Naive B cell (primary cell): ENCODE data around the gene AP4E1. TPM values are rescaled to one million over a fixed set of nuclear protein-coding genes. Genes with fewer than 3 reads are reported as not detected.
"Not testable (repeated sequence)": the region's sequence is repeated elsewhere in the genome, so short reads cannot be mapped to it uniquely, and the experiment has no call there.

Source experiments
- ATAC-seq, 2 donors: fragments of 150-1000 bp; cut with Tn5 transposase; 2 replicates each; pipeline ENCODE4 v1.10.0; 2021; ENCODE audit warnings: low read depth in 2 of 2, mild to moderate bottlenecking in 2 of 2, moderate library complexity in 2 of 2
- DNase-seq: peaks from one replicate; pipeline ENCODE4 v3.0.0; 2022
- H3K27ac Mint-ChIP-seq, 6 donors: one replicate each; pipeline ENCODE4 v1.8.0; 2020 to 2022; ENCODE audit warnings: mild to moderate bottlenecking in 6 of 6, mixed read lengths in 6 of 6, moderate library complexity in 5 of 6, inconsistent platforms in 2 of 6
- H3K27me3 Mint-ChIP-seq, 3 donors: one replicate each; pipeline ENCODE4 v1.8.0; 2021 to 2022; ENCODE audit warnings: mixed read lengths in 3 of 3, mild to moderate bottlenecking in 1 of 3
- H3K36me3 Mint-ChIP-seq, 2 donors: one replicate each; pipeline ENCODE4 v1.8.0; 2020 to 2022; ENCODE audit warnings: mixed read lengths in 2 of 2, inconsistent platforms in 1 of 2, mild to moderate bottlenecking in 1 of 2
- H3K4me1 Mint-ChIP-seq, 3 donors: one replicate each; pipeline ENCODE4 v1.8.0; 2020 to 2022; ENCODE audit warnings: mixed read lengths in 3 of 3, inconsistent platforms in 1 of 3, mild to moderate bottlenecking in 1 of 3, moderate library complexity in 1 of 3
- H3K4me3 Mint-ChIP-seq, 8 donors: one replicate each; pipeline ENCODE4 v1.8.0; 2020 to 2022; ENCODE audit warnings: mild to moderate bottlenecking in 8 of 8, mixed read lengths in 8 of 8, moderate library complexity in 8 of 8, inconsistent platforms in 2 of 8
- H3K9me3 Mint-ChIP-seq, 7 donors: one replicate each; pipeline ENCODE4 v1.8.0; 2020 to 2022; ENCODE audit warnings: mixed read lengths in 7 of 7, mild to moderate bottlenecking in 5 of 7, inconsistent platforms in 2 of 7, moderate library complexity in 1 of 7
- polyA plus RNA-seq, 6 donors: library from polyadenylated mRNA; unstranded; fragments of 300-500 nt; fragmentation: Illumina TruSeq; gene quantifications; one replicate each; pipeline ENCODE4 v1.2.3, GENCODE V29; 2021; ENCODE audit warnings: low read depth in 6 of 6

AP4E1 gene
- polyA plus RNA-seq, 6 donors from 2014 or later: 2.6 to 10.8 (median 4.6) TPM

DNA sequence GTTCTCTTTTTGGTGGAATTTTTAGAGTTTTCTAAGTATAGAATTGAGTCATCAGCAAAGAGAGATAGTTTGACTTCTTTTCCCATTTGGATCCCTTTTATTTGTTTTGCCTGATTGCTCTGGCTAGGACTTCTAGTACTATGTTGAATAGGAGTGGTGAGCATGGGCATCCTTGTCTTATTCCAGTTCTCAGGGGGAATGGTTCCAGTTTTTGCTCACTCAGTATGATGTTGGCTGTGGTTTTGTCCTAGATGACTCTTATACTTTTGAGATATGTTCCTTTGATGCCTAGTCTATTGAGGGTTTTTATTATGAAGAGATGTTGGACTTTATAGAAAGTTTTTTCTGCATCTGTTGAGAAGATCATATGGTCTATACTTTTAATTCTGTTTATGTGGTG lies 113.7 kb downstream of the AP4E1 start:
- H3K36me3 Mint-ChIP-seq: peaks cover 4 to 13% of the 10 kb centered on the region in 2 donors
- ATAC-seq (no peak), DNase-seq (no peak)
- H3K4me3 Mint-ChIP-seq: no peak overlapping the region
- H3K4me1 Mint-ChIP-seq: no peaks in the 10 kb centered on the region
- H3K27me3 Mint-ChIP-seq: no peaks in the 10 kb centered on the region
- H3K27ac Mint-ChIP-seq: no peak overlapping the region
- H3K9me3 Mint-ChIP-seq: peaks cover 0 to 12% (median 4%) of the 10 kb centered on the region in 7 donors

DNA sequence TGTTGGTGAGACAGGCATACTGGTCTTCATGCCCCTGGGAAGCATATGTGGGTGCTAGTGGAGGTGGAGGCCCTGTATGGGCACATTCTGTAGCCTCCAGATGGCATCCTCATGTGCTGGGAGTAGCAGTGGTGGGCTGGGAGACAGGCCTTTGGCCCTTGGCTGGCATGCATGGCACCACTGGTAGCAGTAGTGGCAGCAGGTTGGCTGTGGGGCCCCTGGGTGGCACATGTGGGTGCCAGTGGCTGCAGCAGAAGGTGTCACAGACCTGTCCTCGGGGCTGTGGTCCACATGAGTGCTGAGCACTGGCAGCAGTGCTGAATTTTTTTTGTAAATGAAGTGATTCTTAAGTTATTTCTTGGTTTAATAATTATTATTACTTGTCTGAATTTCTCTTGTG lies 115.0 kb downstream of the AP4E1 start:
- peaks cover 0 to 12% (median 4%) of the 10 kb centered on the region in 7 donors for H3K9me3 Mint-ChIP-seq
- no peak overlapping the region for H3K27ac Mint-ChIP-seq
- H3K36me3 Mint-ChIP-seq: peaks cover 4 to 13% of the 10 kb centered on the region in 2 donors

DNA sequence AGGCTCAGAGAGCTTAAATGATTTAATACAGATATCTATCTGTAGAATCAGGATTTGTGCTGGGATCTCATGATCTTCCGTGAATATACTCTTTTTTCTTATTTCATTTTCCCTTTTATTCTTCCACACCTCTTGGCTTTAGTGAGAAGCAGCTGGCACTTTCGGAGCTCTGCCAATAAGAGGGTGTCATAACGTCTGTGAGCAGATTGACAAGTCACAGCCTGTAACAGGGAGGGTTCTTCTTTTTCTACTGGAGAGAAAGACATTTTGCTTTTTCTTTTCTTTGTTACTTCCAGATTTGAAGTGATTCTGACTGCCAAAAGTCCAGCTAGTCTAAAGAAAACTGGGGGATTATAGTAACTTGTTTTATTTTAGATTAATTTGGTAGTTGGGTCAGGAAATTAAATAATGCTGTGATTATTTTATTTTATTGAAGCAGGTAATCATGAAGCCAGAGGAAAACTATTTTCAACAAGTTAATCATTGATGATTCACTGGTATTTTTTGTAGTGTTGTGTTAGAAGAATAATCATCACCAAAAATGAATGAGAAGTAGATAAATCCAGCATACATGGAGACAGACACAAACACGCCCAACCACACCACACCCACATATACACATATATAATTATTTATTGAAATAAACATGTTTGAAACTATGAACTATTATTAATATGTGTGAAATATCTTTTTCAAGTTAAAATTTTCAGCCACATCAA lies 116.4 kb downstream of the AP4E1 start:
- ATAC-seq (no peak), DNase-seq (no peak)
- Mint-ChIP-seq H3K27me3 (no peaks in the 10 kb centered on the region), H3K36me3 (peaks cover 4 to 8% of the 10 kb centered on the region in 2 donors), H3K4me3 (no peak overlapping the region), H3K4me1 (no peaks in the 10 kb centered on the region), H3K27ac (no peak overlapping the region), H3K9me3 (peaks cover 0 to 4% (median 2%) of the 10 kb centered on the region in 7 donors)

More for the DNA sequence above, 115.0 kb downstream of the AP4E1 start:
- no peak for DNase-seq
- H3K4me3 Mint-ChIP-seq: no peak overlapping the region
- H3K4me1 Mint-ChIP-seq: no peaks in the 10 kb centered on the region
- no peaks in the 10 kb centered on the region for H3K27me3 Mint-ChIP-seq
- ATAC-seq: no peak

DNA sequence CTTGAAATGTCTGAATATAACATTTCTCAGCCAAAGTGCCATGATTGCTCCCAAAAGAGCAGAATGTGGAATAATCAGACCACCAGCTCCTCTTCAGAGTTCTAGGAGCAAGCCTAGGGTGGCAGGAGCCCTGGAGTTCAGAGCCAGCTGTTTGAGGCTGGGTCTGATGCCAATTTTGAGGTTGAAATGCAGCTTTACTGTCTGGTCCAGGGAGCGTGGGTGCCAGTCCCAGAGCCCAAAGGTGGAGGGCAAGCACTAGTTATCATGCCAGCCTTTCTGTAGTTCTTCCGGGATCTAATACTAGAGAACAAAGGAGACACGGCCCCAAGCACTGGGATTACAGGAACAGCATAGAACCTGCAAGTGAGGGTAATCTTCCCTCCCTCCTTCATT lies 117.0 kb downstream of the AP4E1 start:
- Mint-ChIP-seq H3K27me3 (no peaks in the 10 kb centered on the region), H3K9me3 (peaks cover 0 to 3% (median 0%) of the 10 kb centered on the region in 7 donors), H3K4me3 (no peak overlapping the region), H3K4me1 (no peaks in the 10 kb centered on the region), H3K27ac (no peak overlapping the region), H3K36me3 (peaks cover 4 to 5% of the 10 kb centered on the region in 2 donors)
- no peak for ATAC-seq
- DNase-seq: no peak

DNA sequence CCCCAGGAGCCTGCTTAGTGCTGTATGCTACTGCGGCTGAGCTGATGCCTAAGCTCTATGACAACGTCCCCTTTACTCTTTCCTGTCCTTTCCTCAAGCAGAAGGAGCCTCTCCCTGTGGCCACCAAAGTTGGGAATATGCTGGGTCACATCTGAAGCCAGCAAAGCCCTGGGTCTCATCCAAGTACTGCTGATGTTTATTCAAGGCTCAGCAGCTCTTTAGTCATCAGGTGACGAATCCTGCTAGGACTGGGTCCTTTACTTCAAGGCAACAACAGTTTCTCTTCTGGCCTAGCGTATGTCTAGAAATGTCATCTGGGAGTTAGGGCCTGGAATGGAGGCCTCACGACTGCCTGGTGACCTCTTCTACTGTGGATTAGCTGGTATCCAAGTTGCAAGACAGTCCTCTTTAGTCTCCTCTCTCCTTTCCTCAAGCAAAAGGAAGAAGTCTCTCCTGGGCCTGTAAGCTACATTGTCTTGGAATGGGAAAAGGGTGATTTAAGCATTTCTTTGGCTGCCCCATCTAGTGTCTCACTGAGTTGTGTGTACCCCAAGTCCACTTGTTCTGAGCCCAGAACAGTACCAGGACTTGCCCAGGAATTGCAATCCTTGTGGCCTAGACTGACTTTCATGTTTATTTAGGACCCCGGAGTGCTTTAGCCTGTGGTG lies 122.3 kb downstream of the AP4E1 start:
- Mint-ChIP-seq H3K27me3 (no peaks in the 10 kb centered on the region), H3K36me3 (no peaks in the 10 kb centered on the region), H3K4me1 (no peaks in the 10 kb centered on the region), H3K27ac (peak overlapping the region in 1 of 6 donors; percentile 11), H3K9me3 (peaks cover 0 to 1% (median 0%) of the 10 kb centered on the region in 7 donors), H3K4me3 (no peak overlapping the region)
- DNase-seq (no peak), ATAC-seq (no peak)

DNA sequence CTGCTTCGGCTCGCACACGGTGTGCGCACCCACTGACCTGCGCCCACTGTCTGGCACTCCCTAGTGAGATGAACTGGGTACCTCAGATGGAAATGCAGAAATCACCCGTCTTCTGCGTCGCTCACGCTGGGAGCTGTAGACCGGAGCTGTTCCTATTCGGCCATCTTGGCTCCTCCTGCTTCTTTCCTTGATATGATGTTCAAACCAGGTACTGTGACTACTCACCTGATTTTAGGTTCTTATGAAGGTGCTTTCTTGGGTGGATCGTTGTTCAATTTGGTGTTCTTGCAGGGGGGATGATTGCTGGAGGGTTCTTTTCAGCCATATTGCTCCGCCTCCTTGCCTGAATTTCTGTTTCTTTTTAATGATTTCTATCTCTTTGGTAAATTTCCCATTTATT lies 129.0 kb downstream of the AP4E1 start:
- not testable (repeated sequence) for H3K9me3 Mint-ChIP-seq, H3K4me1 Mint-ChIP-seq, H3K36me3 Mint-ChIP-seq, DNase-seq, H3K4me3 Mint-ChIP-seq, H3K27me3 Mint-ChIP-seq, ATAC-seq, H3K27ac Mint-ChIP-seq

DNA sequence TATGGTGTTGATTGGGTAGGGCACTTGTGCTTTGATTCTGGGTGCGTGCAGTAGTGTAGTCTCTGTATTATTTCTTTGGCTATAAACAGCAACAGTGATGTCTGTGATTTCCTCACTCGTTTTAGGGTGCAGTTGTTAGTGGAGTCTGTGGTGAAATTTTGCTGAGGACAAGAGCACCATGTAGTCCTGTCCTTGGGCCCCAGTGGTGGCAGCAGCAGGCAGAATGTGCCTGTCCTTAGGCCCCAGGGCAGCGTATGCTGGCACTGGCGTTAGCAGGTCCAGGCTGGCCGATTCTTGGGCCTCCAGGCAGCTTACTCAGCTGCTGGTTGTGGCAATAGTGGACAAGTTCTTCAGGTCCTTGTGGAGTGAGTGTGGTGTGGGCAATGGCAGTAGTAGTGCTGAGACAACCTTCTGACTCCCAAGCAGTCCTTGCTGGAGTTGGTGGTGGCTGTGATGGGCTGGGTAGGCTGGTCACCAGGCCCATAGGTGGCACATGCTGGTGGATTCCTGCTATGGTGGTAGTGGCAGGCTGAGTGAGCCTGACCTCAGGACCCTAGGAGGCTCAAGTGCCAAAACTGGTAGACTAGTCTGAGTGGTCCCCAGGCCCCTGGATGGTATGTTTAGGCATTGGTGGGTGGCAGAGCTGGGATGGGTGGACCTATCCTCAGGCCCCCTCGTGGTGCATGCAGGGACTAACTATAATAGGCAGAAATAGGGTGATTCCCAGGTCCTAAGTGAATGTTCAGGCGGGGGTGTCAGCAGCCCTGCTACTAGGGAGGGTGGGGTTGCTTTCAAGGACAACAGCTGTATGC lies 129.9 kb downstream of the AP4E1 start:
- ATAC-seq (no peak), DNase-seq (no peak)
- Mint-ChIP-seq H3K36me3 (peaks cover 0 to 8% of the 10 kb centered on the region in 2 donors), H3K27me3 (peaks cover 0 to 6% (median 0%) of the 10 kb centered on the region in 3 donors), H3K4me3 (no peak overlapping the region), H3K4me1 (no peaks in the 10 kb centered on the region), H3K9me3 (peaks cover 0 to 5% (median 0%) of the 10 kb centered on the region in 7 donors), H3K27ac (no peak overlapping the region)

DNA sequence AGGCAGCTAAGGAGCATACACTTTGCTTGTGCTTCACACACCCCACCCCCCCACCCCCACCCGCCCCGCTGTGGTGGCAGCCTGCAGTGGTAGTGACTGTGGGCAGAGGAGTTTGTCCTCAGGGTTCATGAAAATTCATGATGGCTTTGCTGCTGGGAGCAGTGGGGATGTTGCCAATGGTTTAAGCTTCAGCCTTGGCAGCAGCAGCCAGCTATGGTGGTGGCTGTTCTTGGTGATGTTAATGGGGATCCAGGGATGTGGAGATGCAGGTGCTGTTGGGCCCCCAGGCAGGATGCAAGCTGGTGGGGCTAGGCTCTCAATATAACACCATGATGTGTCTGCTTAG lies 130.5 kb downstream of the AP4E1 start:
- Mint-ChIP-seq H3K36me3 (peaks cover 0 to 8% of the 10 kb centered on the region in 2 donors), H3K27me3 (peaks cover 0 to 6% (median 0%) of the 10 kb centered on the region in 3 donors), H3K4me1 (no peaks in the 10 kb centered on the region), H3K9me3 (peaks cover 0 to 5% (median 0%) of the 10 kb centered on the region in 7 donors), H3K27ac (no peak overlapping the region), H3K4me3 (no peak overlapping the region)
- no peak for DNase-seq
- ATAC-seq: no peak

DNA sequence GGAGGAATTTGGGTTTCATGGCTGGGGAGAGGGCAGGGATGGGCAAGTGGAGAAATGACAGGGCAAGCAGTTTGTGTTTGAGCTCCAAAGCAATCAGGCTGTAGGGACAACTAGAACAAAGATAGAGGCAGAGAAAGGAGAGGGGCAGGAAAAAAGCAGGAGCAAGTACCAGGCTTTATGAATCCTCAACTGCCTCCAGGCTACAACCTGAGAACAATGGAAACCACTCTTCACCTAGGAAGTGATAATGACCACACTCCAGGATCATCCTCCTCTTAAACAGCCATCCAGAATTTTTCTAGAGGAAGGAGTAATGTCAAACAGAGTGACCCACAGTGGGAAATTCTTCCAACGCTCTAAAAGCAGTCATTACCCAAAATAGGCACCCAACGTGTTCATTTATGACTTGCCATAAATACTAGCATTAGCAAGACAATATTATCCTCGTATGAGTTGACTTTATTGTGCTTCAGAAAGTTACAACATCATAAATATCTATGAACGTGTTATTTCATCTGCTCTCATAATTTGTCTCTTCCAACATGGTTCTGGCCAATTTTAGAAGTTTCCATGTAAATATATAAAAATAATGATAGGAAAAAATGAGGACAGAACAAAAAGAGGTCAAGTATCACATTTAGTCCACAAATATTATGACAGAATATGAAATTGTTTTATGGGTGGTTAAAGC lies 135.7 kb downstream of the AP4E1 start:
- DNase-seq (no peak), ATAC-seq (no peak)
- Mint-ChIP-seq H3K27ac (no peak overlapping the region), H3K9me3 (peaks cover 0 to 2% (median 0%) of the 10 kb centered on the region in 7 donors), H3K27me3 (no peaks in the 10 kb centered on the region), H3K4me1 (peaks cover 0 to 4% (median 2%) of the 10 kb centered on the region in 3 donors), H3K4me3 (no peak overlapping the region), H3K36me3 (no peaks in the 10 kb centered on the region)

DNA sequence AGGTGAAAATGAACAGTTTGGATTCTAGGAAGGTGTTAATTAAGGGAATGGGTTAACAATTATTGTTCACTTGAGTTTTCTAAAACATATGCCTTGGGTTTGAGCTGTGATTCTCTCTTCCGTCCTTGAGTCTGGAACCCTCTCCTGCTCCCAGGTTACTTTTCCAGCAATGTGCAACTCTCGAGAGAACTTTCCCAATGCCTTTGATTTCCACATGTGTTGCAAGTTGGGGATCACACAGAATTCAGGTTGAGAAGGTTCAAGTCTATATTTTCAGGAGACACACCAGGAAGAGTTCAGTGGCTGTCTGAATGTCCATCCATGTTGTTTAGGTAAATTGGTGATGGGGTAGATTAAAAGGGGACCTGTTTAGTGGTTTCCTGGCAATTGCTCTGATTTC lies 137.5 kb downstream of the AP4E1 start:
- H3K36me3 Mint-ChIP-seq: no peaks in the 10 kb centered on the region
- peaks cover 0 to 5% (median 2%) of the 10 kb centered on the region in 3 donors for H3K4me1 Mint-ChIP-seq
- peaks cover 0 to 2% (median 0%) of the 10 kb centered on the region in 7 donors for H3K9me3 Mint-ChIP-seq
- no peak overlapping the region for H3K4me3 Mint-ChIP-seq
- no peak overlapping the region for H3K27ac Mint-ChIP-seq
- H3K27me3 Mint-ChIP-seq: no peaks in the 10 kb centered on the region
- DNase-seq (no peak), ATAC-seq (no peak)

DNA sequence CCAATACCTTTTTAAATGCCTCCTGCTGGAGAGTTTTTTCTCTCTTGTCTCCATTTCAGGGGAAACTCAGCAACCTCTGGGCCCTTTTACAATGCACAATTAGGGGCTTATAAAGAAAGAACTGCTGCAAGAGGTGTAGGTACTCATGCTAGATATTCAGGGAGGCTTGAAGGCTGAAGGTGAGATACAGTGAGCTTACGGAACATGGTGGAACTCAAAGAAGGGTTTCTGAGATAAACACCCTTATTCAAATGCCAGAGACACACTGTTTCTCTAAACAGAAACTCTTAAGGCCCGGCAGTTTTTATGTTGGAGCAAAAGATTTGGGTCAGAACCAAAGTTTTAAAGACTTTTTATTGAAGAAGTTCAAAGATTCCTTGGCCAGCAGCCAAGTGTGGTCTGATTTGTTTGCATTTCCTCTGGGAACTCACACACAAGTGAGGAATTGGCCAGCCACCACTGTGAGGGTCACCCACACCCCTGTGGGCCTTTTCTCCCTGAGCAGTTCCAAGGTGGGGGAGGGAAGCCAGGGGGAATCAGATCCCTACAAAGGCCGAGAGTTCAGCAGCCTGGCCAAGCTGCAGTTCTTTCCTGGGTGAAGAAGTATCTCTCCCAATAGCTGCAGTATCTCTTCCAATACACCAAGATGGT lies 138.4 kb downstream of the AP4E1 start:
- no peak overlapping the region for H3K4me3 Mint-ChIP-seq
- ATAC-seq: no peak
- peaks cover 0 to 7% (median 7%) of the 10 kb centered on the region in 3 donors for H3K27me3 Mint-ChIP-seq
- DNase-seq: no peak
- no peaks in the 10 kb centered on the region for H3K36me3 Mint-ChIP-seq
- peaks cover 0 to 5% (median 2%) of the 10 kb centered on the region in 3 donors for H3K4me1 Mint-ChIP-seq
- peaks cover 0 to 2% (median 0%) of the 10 kb centered on the region in 7 donors for H3K9me3 Mint-ChIP-seq
- no peak overlapping the region for H3K27ac Mint-ChIP-seq

DNA sequence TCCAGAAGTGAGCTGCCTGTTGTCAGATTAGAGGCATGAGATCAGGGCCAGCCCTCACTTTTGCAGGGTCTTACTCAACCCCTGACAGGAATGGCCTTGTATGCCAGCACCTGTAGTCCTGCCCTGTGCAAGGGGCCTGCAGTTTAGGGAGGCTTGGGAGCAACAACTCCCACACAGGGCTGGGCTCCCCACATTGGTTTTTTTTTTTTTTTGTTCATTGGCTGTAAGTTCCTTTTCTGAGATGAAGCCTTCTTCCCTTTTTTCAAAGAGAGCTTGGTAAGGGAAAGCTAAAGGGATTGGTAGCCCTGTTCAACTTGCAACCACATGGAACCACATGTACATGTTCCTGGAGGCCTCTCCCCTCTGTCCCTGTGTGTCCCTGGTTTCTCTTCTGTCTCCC lies 139.8 kb downstream of the AP4E1 start:
- Mint-ChIP-seq H3K27me3 (peaks cover 0 to 11% (median 10%) of the 10 kb centered on the region in 3 donors), H3K4me1 (peaks cover 0 to 5% (median 2%) of the 10 kb centered on the region in 3 donors), H3K27ac (no peak overlapping the region), H3K9me3 (peaks cover 0 to 3% (median 0%) of the 10 kb centered on the region in 7 donors), H3K36me3 (no peaks in the 10 kb centered on the region), H3K4me3 (no peak overlapping the region)
- no peak for ATAC-seq
- no peak for DNase-seq

DNA sequence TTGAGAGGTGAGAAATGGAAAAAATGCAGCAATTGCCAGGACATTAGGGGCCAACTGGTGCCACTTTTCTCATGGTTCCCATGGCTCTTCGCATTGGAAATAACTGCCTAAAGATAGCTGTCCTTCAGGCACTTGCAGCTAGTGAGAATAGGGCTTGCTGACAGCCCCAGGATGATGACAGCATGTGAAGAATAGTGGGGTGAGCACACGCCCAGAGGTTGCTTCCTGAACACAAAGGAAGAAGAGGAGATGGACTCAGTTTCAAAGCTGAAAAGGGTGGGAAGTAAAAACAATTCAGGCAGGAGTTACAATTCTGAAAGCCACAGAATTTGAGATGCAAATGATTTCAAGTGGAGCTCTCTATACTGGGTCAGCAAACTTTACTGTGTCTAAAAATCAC lies 140.6 kb downstream of the AP4E1 start:
- H3K4me3 Mint-ChIP-seq: no peak overlapping the region
- H3K9me3 Mint-ChIP-seq: peaks cover 0 to 3% (median 0%) of the 10 kb centered on the region in 7 donors
- H3K27me3 Mint-ChIP-seq: peaks cover 0 to 11% (median 10%) of the 10 kb centered on the region in 3 donors
- ATAC-seq: no peak
- H3K4me1 Mint-ChIP-seq: peaks cover 0 to 5% (median 2%) of the 10 kb centered on the region in 3 donors
- no peaks in the 10 kb centered on the region for H3K36me3 Mint-ChIP-seq
- no peak for DNase-seq
- H3K27ac Mint-ChIP-seq: no peak overlapping the region
